WTC11 (cell line): Measurements from ENCODE around the gene SIX2. TPM values are rescaled to one million over a fixed set of nuclear protein-coding genes. Genes with fewer than 3 reads are reported as not detected.

Experiments used
- AR ChIP-seq: fragments of 250-450 bp; sonication (Bioruptor Pico); IDR thresholded peaks from 2 replicates; pipeline ENCODE4 v1.9.0; 2021; ENCODE audit warnings: mild to moderate bottlenecking
- ATF2 ChIP-seq: sonication (generic); formaldehyde crosslinking; IDR thresholded peaks from 2 replicates; pipeline ENCODE4 v1.8.1; 2022; ENCODE audit warnings: low read depth, missing genetic modification reagents, borderline replicate concordance
- ATF3 ChIP-seq: sonication (generic); formaldehyde crosslinking; conservative IDR thresholded peaks from 2 replicates; pipeline ENCODE4 v1.8.1; 2022; ENCODE audit warnings: mild to moderate bottlenecking, missing genetic modification reagents
- CBFB ChIP-seq: sonication (generic); formaldehyde crosslinking; IDR thresholded peaks from 2 replicates; pipeline ENCODE4 v1.8.1; 2022; ENCODE audit warnings: mild to moderate bottlenecking, low read depth, missing genetic modification reagents
- CDX4 ChIP-seq: fragments of 250-450 bp; sonication (Bioruptor Pico); IDR thresholded peaks from 2 replicates; pipeline ENCODE4 v1.9.0; 2021; ENCODE audit warnings: moderate library complexity, mild to moderate bottlenecking, inconsistent platforms, borderline replicate concordance
- ELF4 ChIP-seq: sonication (generic); formaldehyde crosslinking; IDR thresholded peaks from 2 replicates; pipeline ENCODE4 v1.8.1; 2022; ENCODE audit warnings: low read depth, mild to moderate bottlenecking, moderate library complexity, missing genetic modification reagents
- ERG ChIP-seq: fragments of 250-450 bp; sonication (Bioruptor Pico); IDR thresholded peaks from 2 replicates; pipeline ENCODE4 v1.8.0; 2021; ENCODE audit warnings: mild to moderate bottlenecking
- GTF2I ChIP-seq: fragments of 250-450 bp; sonication (Bioruptor Pico); conservative IDR thresholded peaks from 2 replicates; pipeline ENCODE4 v1.4.0; 2021; ENCODE audit warnings: mild to moderate bottlenecking
- MAX ChIP-seq: sonication (generic); formaldehyde crosslinking; IDR thresholded peaks from 2 replicates; pipeline ENCODE4 v1.8.0; 2022; ENCODE audit warnings: mild to moderate bottlenecking, missing genetic modification reagents
- NR2C2 ChIP-seq: sonication (generic); formaldehyde crosslinking; IDR thresholded peaks from 2 replicates; pipeline ENCODE4 v1.8.0; 2022; ENCODE audit warnings: mild to moderate bottlenecking, missing genetic modification reagents
- NR3C1 ChIP-seq: sonication (generic); formaldehyde crosslinking; conservative IDR thresholded peaks from 2 replicates; pipeline ENCODE4 v1.8.1; 2023; ENCODE audit warnings: low read depth, mild to moderate bottlenecking, missing genetic modification reagents
- PRDM15 ChIP-seq: sonication (generic); formaldehyde crosslinking; IDR thresholded peaks from 2 replicates; pipeline ENCODE4 v1.8.0; 2022; ENCODE audit warnings: missing genetic modification reagents
- PREB ChIP-seq: sonication (generic); formaldehyde crosslinking; IDR thresholded peaks from 2 replicates; pipeline ENCODE4 v1.8.1; 2022; ENCODE audit warnings: mild to moderate bottlenecking, missing genetic modification reagents, moderate library complexity, borderline replicate concordance
- PRRX2 ChIP-seq: fragments of 250-450 bp; sonication (Bioruptor Pico); IDR thresholded peaks from 2 replicates; pipeline ENCODE4 v1.8.0; 2021; ENCODE audit warnings: mild to moderate bottlenecking
- RELA ChIP-seq: sonication (generic); formaldehyde crosslinking; IDR thresholded peaks from 2 replicates; pipeline ENCODE4 v1.8.1; 2022; ENCODE audit warnings: missing genetic modification reagents, mild to moderate bottlenecking, borderline replicate concordance
- SMAD3 ChIP-seq: sonication (generic); formaldehyde crosslinking; IDR thresholded peaks from 2 replicates; pipeline ENCODE4 v1.8.0; 2022; ENCODE audit warnings: missing genetic modification reagents, mild to moderate bottlenecking, borderline replicate concordance
- SOX15 ChIP-seq: fragments of 250-450 bp; sonication (Bioruptor Pico); IDR thresholded peaks from 2 replicates; pipeline ENCODE4 v1.9.0; 2021; ENCODE audit warnings: mild to moderate bottlenecking
- SP1 ChIP-seq: sonication (generic); formaldehyde crosslinking; conservative IDR thresholded peaks from 2 replicates; pipeline ENCODE4 v1.8.1; 2022; ENCODE audit warnings: missing genetic modification reagents
- TEAD1 ChIP-seq: sonication (generic); formaldehyde crosslinking; IDR thresholded peaks from 2 replicates; pipeline ENCODE4 v1.8.0; 2022; ENCODE audit warnings: mild to moderate bottlenecking, missing genetic modification reagents
- TP53 ChIP-seq: sonication (generic); formaldehyde crosslinking; IDR thresholded peaks from 2 replicates; pipeline ENCODE4 v1.8.1; 2023; ENCODE audit warnings: mild to moderate bottlenecking, missing genetic modification reagents
- USF1 ChIP-seq: sonication (generic); formaldehyde crosslinking; IDR thresholded peaks from 2 replicates; pipeline ENCODE4 v1.8.0; 2022; ENCODE audit warnings: mild to moderate bottlenecking, missing genetic modification reagents
- ZBTB21 ChIP-seq: sonication (generic); formaldehyde crosslinking; IDR thresholded peaks from 2 replicates; pipeline ENCODE4 v1.8.1; 2023; ENCODE audit warnings: mild to moderate bottlenecking, missing genetic modification reagents, borderline replicate concordance
- ZMAT4 ChIP-seq: fragments of 250-450 bp; sonication (Bioruptor Pico); IDR thresholded peaks from 2 replicates; pipeline ENCODE4 v1.9.0; 2021; ENCODE audit warnings: mild to moderate bottlenecking
- ZNF121 ChIP-seq: sonication (generic); formaldehyde crosslinking; IDR thresholded peaks from 2 replicates; pipeline ENCODE4 v1.8.0; 2023; ENCODE audit warnings: missing genetic modification reagents
- ZNF219 ChIP-seq: sonication (generic); formaldehyde crosslinking; IDR thresholded peaks from 2 replicates; pipeline ENCODE4 v1.8.0; 2023; ENCODE audit warnings: missing genetic modification reagents, mild to moderate bottlenecking, borderline replicate concordance
- ZNF416 ChIP-seq: fragments of 250-450 bp; sonication (Bioruptor Pico); IDR thresholded peaks from 2 replicates; pipeline ENCODE4 v1.9.0; 2021; ENCODE audit warnings: mild to moderate bottlenecking, inconsistent platforms
- total RNA-seq: library from RNA; stranded (reverse); gene quantifications from 3 replicates; pipeline ENCODE4 v1.2.3, GENCODE V29; 2021

SIX2 gene
- total RNA-seq, 1 experiment from 2014 or later: 1.7 TPM

GRCh38 chr2:44955593-44956392 lies 53.5 kb downstream of the SIX2 start (continued):
- peak; percentile 92 for TF ChIP-seq MAX (CRISPR knock-in tag)
- TF ChIP-seq ERG (CRISPR knock-in tag): no peak
- TF ChIP-seq PRDM15 (CRISPR knock-in tag): no peak
- no peak; the same call in 1 of the 2 replicates for TF ChIP-seq SP1
- no peak for TF ChIP-seq ZNF219 (CRISPR knock-in tag)
- no peak for TF ChIP-seq ATF2 (CRISPR knock-in tag)
- no peak for TF ChIP-seq NR3C1
- TF ChIP-seq CBFB (CRISPR knock-in tag): no peak
- no peak for TF ChIP-seq ZNF416
- no peak for TF ChIP-seq CDX4
- TF ChIP-seq SOX15 (CRISPR knock-in tag): no peak
- peak; percentile 59; the same call in 1 of the 2 replicates for TF ChIP-seq USF1 (CRISPR knock-in tag)
- TF ChIP-seq PREB (CRISPR knock-in tag): no peak
- no peak for TF ChIP-seq ZMAT4 (CRISPR knock-in tag)
- TF ChIP-seq SMAD3 (CRISPR knock-in tag): peak; percentile 62
- no peak for TF ChIP-seq AR
- TF ChIP-seq TEAD1 (CRISPR knock-in tag): peak; percentile 92
- no peak for TF ChIP-seq NR2C2 (CRISPR knock-in tag)
- no peak for TF ChIP-seq ZNF121 (CRISPR knock-in tag)
- no peak for TF ChIP-seq ATF3 (CRISPR knock-in tag)
- no peak for TF ChIP-seq ELF4 (CRISPR knock-in tag)
- TF ChIP-seq GTF2I: no peak
- TF ChIP-seq ZBTB21 (CRISPR knock-in tag): 0 out of 2 replicates have a peak, but pooled peaks have one; percentile 63
- no peak for TF ChIP-seq PRRX2
- no peak for TF ChIP-seq TP53 (CRISPR knock-in tag)
- no peak for TF ChIP-seq RELA (CRISPR knock-in tag)
